ENCODE measurements around the gene TPSB2.
"Not testable (repeated sequence)": the region's sequence is repeated elsewhere in the genome, so short reads cannot be mapped to it uniquely, and the experiment has no call there.

Gene TPSB2

DNA sequence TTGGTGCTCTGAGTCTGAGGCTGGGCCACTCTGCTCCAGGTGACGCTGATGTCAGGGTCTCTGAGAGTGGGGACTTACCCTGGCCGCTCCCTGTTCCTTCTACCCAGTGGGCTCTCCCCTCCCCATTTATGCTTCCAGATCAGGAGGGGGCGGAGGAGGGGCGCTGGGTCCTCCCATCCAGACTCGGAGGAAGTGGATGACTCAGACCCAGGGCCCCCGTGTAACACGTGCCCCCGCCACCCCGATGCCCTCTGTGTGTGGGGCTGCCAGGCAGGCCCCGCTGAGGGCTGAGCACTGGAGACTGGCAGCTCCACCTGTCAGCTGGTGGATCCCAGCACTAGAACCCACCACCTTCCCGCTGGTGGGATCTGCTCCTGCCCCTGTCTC, at the start of gene TPSB2:
TPSB2 (minus strand) TSS at position 101 of the 387 bp plus-strand sequence. CDS start 233 bp downstream, outside the sequence.
- DNase-seq (ENCODE audit: low read depth) = not testable (repeated sequence)

DNA sequence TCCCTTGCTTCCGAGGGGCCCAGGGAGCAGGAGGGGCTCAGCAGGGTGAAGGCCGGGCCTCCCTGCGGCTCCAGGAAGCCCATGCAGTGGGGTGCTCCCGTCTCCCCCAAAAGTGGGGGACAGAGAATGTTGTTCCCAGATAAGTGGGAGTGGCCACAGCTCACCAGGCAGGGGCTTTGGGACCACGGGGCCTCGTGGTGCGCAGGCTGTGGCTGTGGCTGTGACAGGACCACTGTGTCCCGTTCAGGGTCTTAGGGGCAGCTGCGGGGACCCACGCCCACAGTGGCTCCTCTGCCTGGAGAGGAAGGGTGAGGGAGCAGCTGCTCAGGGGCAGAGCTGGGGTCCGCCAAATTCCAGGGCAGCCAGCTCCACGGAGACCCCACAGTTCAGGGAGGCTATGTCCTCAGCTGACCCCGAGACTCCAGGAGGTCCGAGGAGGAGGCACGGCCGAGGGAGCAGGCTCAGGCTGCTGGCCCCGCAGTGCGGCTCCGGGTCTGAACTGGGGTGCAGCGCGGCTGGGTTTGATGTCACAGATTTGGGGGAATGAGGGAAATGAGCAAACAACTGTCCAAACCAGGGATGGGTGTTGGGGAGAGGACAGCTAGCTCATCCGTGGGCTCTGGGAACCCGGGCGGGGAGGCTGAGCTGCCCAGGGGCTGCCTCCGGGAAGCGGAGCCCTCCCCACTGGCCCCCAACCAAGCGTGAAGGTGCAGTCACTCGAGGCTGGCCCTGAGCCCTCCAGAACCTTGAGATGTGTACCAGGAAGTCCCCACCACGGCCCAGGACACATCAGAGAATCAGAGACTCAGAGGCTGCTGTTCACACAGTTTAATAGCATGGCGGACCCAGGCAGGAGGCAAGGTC, 49.3 kb upstream of the TPSB2 start:
- no peak for DNase-seq (ENCODE audit: low read depth)

- DNase-seq (ENCODE audit: low read depth) = no peak
Observed at GRCh38 chr16:1278477-1278876, 48.5 kb upstream of the TPSB2 start.

DNA sequence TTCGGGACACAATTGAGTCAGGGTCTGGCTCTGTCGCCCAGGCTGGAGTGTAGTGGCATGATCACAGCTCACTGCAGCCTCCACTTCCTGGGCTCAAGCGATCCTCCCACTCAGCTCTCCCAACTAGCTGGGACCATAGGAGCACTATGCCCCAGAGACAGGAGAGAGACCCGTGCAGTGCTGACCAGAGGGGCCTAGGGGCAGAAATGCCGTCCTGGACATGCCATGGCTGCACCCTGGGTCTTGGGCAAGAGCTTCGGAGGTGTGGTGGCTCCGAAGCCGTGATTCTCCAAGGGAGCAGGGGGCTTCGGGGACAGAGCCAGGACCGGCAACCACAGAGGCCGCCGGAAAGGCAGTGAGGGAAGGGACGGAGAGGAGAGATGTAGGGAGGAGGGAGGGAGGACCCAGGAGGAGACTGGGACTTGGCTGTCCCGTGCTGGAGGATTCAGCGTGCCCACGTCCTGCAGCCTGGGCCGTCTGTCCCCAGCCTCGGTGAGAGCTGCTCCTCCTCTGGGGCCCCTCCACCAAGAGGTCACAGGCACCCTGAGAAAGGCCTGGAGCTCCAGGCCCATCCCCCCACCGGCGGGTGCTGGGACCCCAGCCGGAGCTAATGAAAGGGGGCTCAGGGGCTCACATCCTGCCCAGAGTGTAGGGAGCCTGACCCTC, 47.8 kb upstream of the TPSB2 start:
- no peak for DNase-seq (ENCODE audit: low read depth)

DNA sequence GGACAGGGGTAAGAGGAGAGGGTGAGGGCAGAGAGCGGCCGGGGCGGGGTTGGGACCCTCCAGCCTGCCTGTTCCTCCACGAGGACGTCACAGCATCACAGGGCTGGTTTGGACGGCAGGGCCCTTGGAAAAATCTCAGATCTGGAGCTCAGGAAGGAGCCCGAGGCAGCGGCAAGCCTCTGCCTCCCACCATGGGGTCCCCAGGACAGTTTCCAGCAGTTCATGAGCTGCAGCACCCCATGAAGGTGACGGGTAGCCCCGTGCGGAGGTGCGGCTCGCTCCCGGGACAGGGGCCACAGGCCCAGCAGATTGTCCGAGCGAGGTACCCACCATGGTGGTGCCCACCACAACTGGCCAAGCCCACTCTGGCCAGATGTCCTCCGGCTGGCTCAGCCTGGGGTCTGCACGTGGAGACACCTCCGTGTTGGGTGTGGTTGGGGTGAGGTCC, 47.2 kb upstream of the TPSB2 start:
- no peak for DNase-seq (ENCODE audit: low read depth)

DNA sequence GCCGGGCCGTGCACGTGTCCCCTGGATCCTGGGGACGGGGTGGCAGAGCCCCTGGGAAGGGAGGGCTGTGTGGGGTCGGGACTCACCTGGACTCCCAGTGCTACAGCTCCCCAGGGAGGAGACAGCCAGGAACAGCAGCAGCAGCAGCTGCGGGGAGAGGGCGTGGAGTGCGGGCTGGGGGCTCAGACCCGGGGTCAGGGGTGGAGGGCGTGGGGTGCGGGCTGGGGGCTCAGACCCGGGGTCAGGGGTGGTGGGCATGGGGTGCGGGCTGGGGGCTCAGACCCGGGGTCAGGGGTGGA, 46.5 kb upstream of the TPSB2 start:
- DNase-seq (ENCODE audit: low read depth) = no peak

- no peak for DNase-seq (ENCODE audit: low read depth)
Observed at GRCh38 chr16:1275791-1276579, 46.0 kb upstream of the TPSB2 start.

DNA sequence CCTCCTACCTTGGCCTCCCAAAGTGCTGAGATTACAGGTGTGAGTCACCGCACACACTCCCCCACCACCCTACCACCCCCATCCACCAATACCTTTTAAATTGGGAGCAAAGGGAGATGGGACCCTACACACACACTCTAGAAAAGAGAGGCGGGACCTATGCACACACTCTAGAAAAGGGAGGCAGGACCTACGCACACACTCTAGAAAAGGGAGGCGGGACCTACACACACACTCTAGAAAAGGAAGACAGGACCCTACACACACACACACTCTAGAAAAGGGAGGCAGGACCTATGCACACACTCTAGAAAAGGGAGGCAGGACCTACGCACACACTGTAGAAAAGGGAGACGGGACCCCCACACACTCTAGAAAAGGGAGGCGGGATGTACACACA, 44.8 kb upstream of the TPSB2 start:
- no peak for DNase-seq (ENCODE audit: low read depth)

GRCh38 chr16:1273816-1274215, 43.8 kb upstream of the TPSB2 start:
- DNase-seq (ENCODE audit: low read depth) = no peak

GRCh38 chr16:1272453-1273198, 42.6 kb upstream of the TPSB2 start:
- no peak for DNase-seq (ENCODE audit: low read depth)

- DNase-seq (ENCODE audit: low read depth) = not testable (repeated sequence)
Observed at GRCh38 chr16:1271724-1272413, 41.9 kb upstream of the TPSB2 start.

- no peak for DNase-seq (ENCODE audit: low read depth)
Observed at GRCh38 chr16:1271380-1271723, 41.4 kb upstream of the TPSB2 start.

DNA sequence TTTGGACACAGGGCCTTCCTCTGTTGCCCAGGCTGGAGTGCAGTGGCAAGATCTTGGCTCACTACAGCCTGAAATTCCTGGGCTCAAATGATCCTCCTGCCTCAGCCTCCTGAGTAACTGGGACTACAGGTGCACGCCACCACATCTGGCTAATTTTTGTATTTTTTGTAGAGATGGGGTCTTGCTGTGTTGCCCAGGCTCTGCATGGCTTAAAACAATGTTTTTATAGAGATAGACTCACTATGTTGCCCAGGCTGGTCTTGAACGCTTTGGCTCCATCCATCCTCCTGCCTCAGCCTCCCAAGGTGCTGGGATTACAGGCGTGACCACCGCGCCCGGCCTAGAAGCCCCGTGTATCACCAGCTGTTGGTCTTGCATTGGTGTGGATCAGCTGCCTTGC, 39.4 kb upstream of the TPSB2 start:
- DNase-seq (ENCODE audit: low read depth) = not testable (repeated sequence)

DNA sequence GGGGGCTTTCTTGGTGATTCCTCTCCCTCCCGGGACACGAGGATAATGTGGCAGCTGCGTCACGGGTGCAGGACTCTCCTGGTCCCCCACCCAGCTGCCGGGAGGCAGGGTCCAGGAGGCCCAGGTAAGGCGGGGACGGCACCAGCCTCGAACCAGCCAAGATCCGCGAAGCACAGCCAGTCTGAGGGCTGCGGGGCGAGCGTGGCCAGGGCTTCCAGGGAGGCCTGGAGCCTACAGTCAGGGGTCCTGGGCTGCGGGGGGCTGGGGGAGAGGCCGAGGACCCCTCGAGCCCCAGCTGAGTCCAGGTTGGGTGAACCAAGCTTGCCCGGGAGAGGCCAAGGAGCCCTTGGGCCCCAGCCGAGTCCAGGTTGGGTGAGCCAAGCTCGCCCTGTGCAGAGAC, 35.8 kb upstream of the TPSB2 start:
- DNase-seq (ENCODE audit: low read depth) = no peak

- DNase-seq (ENCODE audit: low read depth) = no peak
Observed at GRCh38 chr16:1265090-1265630, 35.2 kb upstream of the TPSB2 start.

GRCh38 chr16:1264345-1265089, 34.5 kb upstream of the TPSB2 start:
- DNase-seq (ENCODE audit: low read depth) = no peak

DNA sequence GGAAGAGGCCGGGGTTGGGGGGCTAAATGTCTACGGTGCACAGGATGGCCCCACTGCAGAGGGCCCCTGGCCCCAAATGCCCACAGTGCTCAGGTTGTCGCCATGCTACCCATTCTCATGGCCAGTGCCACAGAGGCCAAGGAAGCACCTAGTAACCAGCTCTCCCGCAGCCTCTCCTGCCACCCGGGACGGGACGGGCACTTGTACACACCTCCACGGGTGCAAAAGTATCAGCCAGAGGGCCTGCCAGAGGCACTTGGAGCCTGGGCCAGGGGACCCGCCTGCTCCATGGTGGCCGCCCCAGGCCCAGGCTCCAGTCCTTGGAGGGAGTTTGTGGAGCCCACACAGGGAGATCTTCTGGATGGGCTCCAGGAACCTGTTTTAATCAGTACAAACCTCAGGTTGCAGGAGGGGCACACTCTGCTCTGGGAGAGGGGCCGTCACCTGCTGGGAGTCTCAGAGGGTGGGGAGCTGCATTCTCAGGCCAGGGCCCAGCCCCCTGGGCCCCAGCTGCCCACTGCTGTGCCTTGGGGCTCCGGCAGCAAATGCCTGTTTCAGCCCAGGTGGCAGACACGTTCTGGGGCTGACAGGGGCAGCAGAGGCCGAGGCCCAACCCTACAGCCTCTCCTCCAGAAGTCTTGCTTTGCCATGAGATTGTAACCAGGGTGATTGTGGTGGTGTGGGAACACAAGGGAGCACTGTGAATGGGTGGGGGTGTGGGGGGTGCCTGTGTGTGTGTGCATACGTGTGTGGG, 33.8 kb upstream of the TPSB2 start:
- DNase-seq (ENCODE audit: low read depth) = no peak

GRCh38 chr16:1262846-1263221, 32.9 kb upstream of the TPSB2 start:
- DNase-seq (ENCODE audit: low read depth) = no peak

DNA sequence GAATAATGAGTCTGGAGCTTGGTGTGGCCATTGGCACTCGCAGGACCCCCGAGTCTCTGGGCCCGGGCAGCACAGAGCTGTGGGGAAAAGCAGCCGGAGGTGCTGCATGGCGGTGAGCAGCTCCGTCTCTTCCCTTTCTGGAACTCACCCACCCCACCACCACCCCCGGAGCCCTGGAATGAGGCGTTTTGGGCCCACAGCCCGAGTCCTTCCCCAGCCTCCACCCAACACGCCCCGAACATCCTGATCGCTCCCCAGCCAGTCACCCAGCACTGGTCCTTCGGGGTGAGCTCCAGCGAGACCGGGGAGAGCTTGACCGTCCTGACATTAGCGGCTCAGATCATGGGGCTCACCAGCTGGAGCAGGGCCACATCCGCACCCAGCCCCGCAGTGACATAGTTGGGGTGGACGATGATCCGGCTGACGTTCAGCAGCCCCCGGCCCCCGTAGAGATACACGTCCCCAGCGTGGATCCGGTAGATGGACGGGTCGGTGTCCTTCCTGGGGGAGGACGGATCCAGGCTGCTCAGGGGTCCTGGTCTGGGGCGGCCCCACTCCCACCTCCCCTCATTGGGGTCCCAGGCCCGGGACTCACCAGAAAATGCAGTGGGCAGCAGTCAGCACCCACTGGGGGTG, 32.3 kb upstream of the TPSB2 start:
- no peak for DNase-seq (ENCODE audit: low read depth)
